SU-DHL-6 (cell line): ENCODE measurements around the gene PRB3.

Source experiments
- H2AFZ ChIP-seq: fragments of 200-600 bp; sonication (generic); 2 replicates; pipeline ENCODE4 v1.6.1; 2014; ENCODE audit warnings: low read depth, mild to moderate bottlenecking, moderate library complexity, mixed read lengths, antibody characterized with exemption, low read length; ENCODE audit not compliant: severe bottlenecking
- H3F3A ChIP-seq: fragments of 200-600 bp; shearing (Covaris generic); 2 replicates; pipeline ENCODE4 v1.6.0; 2016; ENCODE audit warnings: antibody characterized with exemption, mild to moderate bottlenecking; ENCODE audit not compliant: insufficient read depth
- H3K27ac ChIP-seq: fragments of 200-600 bp; sonication (generic); 2 replicates; pipeline ENCODE4 v1.5.1; 2016; ENCODE audit warnings: low read depth, mild to moderate bottlenecking, low read length, moderate library complexity, mixed read lengths
- H3K27me3 ChIP-seq: fragments of 200-600 bp; sonication (generic), shearing (Covaris generic); 2 replicates; pipeline ENCODE4 v1.6.0; 2014; ENCODE audit warnings: mild to moderate bottlenecking, low read length
- H3K36me3 ChIP-seq: fragments of 200-600 bp; sonication (generic); 2 replicates; pipeline ENCODE4 v1.6.1; 2014; ENCODE audit warnings: mild to moderate bottlenecking, low read length, mixed read lengths
- H3K4me2 ChIP-seq: fragments of 300-600, 200-600 bp; shearing (Covaris generic), sonication (generic); 2 replicates; pipeline ENCODE4 v1.6.0; 2014; ENCODE audit warnings: low read length, low read depth, mild to moderate bottlenecking; ENCODE audit not compliant: poor library complexity, severe bottlenecking
- H3K4me3 ChIP-seq: fragments of 200-600 bp; sonication (generic); 2 replicates; pipeline ENCODE4 v1.5.1; 2014; ENCODE audit warnings: antibody characterized with exemption, low read length, mild to moderate bottlenecking, mixed read lengths; ENCODE audit not compliant: insufficient read depth, poor library complexity, severe bottlenecking
- H3K79me2 ChIP-seq: fragments of 200-600 bp; sonication (generic); 2 replicates; pipeline ENCODE4 v1.6.1; 2014; ENCODE audit warnings: mild to moderate bottlenecking, low read length, moderate library complexity; ENCODE audit not compliant: insufficient read depth
- H3K9ac ChIP-seq: fragments of 200-600 bp; sonication (generic); 2 replicates; pipeline ENCODE4 v1.7.0; 2014; ENCODE audit warnings: mild to moderate bottlenecking, low read length
- H3K9me2 ChIP-seq: fragments of 200-600 bp; sonication (generic); replicated peaks from 2 replicates; pipeline ENCODE4 v1.6.1; 2014; ENCODE audit warnings: low read length; ENCODE audit not compliant: insufficient read depth
- H3K9me3 ChIP-seq: fragments of 200-600 bp; sonication (generic); 2 replicates; pipeline ENCODE4 v1.6.1; 2014; ENCODE audit warnings: low read length, mixed read lengths; ENCODE audit not compliant: insufficient read depth
- H4K20me1 ChIP-seq: fragments of 200-600 bp; sonication (generic); 2 replicates; pipeline ENCODE4 v1.6.1; 2014; ENCODE audit warnings: low read depth, mild to moderate bottlenecking, antibody characterized with exemption, low read length, moderate library complexity, mixed read lengths
- CTCF ChIP-seq: fragments of 200-600 bp; sonication (generic); IDR thresholded peaks from one replicate; pipeline ENCODE4 v1.5.1; 2017; ENCODE audit warnings: antibody characterized with exemption, mild to moderate bottlenecking, low read length, moderate library complexity; ENCODE audit not compliant: insufficient read depth, poor library complexity, severe bottlenecking
- EZH2phosphoT487 ChIP-seq: fragments of 200-600 bp; sonication (generic), shearing (Covaris generic); conservative IDR thresholded peaks from 2 replicates; pipeline ENCODE4 v1.6.1; 2018; ENCODE audit warnings: mild to moderate bottlenecking, antibody characterized with exemption, low read length, moderate library complexity, mixed read lengths

PRB3 gene

GRCh38 chr12:11273449-11273848 is 3.9 kb upstream of the PRB3 start:
- H3K36me3 ChIP-seq: no peaks in the 10 kb centered on the region
- H3K27ac ChIP-seq: no peak overlapping the region
- no peaks in the 10 kb centered on the region for H3K27me3 ChIP-seq
- H3K79me2 ChIP-seq: no peaks in the 10 kb centered on the region
- no peaks in the 10 kb centered on the region for H4K20me1 ChIP-seq
- H3K9ac ChIP-seq: no peak overlapping the region
- TF ChIP-seq CTCF: no peak
- no peak for TF ChIP-seq EZH2phosphoT487
- no peak overlapping the region for H3K4me2 ChIP-seq
- H3K9me3 ChIP-seq: no peaks in the 10 kb centered on the region
- no peaks in the 10 kb centered on the region for H3F3A ChIP-seq
- H3K4me3 ChIP-seq: no peak overlapping the region
- H2AFZ ChIP-seq: no peak overlapping the region
- no peaks in the 10 kb centered on the region for H3K9me2 ChIP-seq

GRCh38 chr12:11264501-11264900 is 5.0 kb downstream of the PRB3 start:
- Histone ChIP-seq H4K20me1 (no peaks in the 10 kb centered on the region), H3F3A (no peaks in the 10 kb centered on the region), H3K4me3 (no peak overlapping the region), H3K4me2 (no peak overlapping the region), H3K27ac (no peak overlapping the region), H3K9me2 (no peaks in the 10 kb centered on the region), H3K79me2 (no peaks in the 10 kb centered on the region), H3K9me3 (no peaks in the 10 kb centered on the region), H3K27me3 (no peaks in the 10 kb centered on the region), H3K36me3 (no peaks in the 10 kb centered on the region), H2AFZ (no peak overlapping the region), H3K9ac (no peak overlapping the region)
- no peak for TF ChIP-seq EZH2phosphoT487
- no peak for TF ChIP-seq CTCF

- H2AFZ ChIP-seq: no peak overlapping the region
- H3K36me3 ChIP-seq: no peaks in the 10 kb centered on the region
- no peaks in the 10 kb centered on the region for H3F3A ChIP-seq
- H4K20me1 ChIP-seq: no peaks in the 10 kb centered on the region
- H3K27ac ChIP-seq: no peak overlapping the region
- no peak for TF ChIP-seq EZH2phosphoT487
- no peak for TF ChIP-seq CTCF
- no peaks in the 10 kb centered on the region for H3K27me3 ChIP-seq
- no peaks in the 10 kb centered on the region for H3K9me3 ChIP-seq
- H3K4me2 ChIP-seq: no peak overlapping the region
- no peaks in the 10 kb centered on the region for H3K9me2 ChIP-seq
- no peak overlapping the region for H3K9ac ChIP-seq
- no peaks in the 10 kb centered on the region for H3K79me2 ChIP-seq
- no peak overlapping the region for H3K4me3 ChIP-seq
These were observed 23.0 kb downstream of the PRB3 start for GRCh38 chr12:11246489-11246888.
